ENCODE measurements around the gene GMPPB.

GRCh38 chr3:49751501-49751900 is 27.8 kb upstream of the GMPPB start:
- TF ChIP-seq, protein P1, sequence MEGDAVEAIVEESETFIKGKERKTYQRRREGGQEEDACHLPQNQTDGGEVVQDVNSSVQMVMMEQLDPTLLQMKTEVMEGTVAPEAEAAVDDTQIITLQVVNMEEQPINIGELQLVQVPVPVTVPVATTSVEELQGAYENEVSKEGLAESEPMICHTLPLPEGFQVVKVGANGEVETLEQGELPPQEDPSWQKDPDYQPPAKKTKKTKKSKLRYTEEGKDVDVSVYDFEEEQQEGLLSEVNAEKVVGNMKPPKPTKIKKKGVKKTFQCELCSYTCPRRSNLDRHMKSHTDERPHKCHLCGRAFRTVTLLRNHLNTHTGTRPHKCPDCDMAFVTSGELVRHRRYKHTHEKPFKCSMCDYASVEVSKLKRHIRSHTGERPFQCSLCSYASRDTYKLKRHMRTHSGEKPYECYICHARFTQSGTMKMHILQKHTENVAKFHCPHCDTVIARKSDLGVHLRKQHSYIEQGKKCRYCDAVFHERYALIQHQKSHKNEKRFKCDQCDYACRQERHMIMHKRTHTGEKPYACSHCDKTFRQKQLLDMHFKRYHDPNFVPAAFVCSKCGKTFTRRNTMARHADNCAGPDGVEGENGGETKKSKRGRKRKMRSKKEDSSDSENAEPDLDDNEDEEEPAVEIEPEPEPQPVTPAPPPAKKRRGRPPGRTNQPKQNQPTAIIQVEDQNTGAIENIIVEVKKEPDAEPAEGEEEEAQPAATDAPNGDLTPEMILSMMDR (conservative IDR thresholded peaks at IDR 0.05; ENCODE audit: low read length), result no peak
- TF ChIP-seq EZH2phosphoT487 (IDR thresholded peaks at IDR 0.05; ENCODE audit: borderline replicate concordance, low read depth, low read length), result no peak
